H9 (cell line): ENCODE data around the gene CYP2W1. TPM values are rescaled to one million over a fixed set of nuclear protein-coding genes. Genes with fewer than 3 reads are reported as not detected.

Experiments used
- DNase-seq: peaks from one replicate; pipeline ENCODE4 v3.0.0-alpha.2; 2017
- H2AFZ ChIP-seq: one replicate; pipeline ENCODE4 v1.6.1; 2013; ENCODE audit warnings: mild to moderate bottlenecking, low read length, control low read depth, moderate library complexity
- H2AK5ac ChIP-seq: 2 replicates; pipeline ENCODE4 v1.6.1; 2013; ENCODE audit warnings: low read length, control low read depth, mixed read lengths; ENCODE audit not compliant: insufficient read length
- H2BK120ac ChIP-seq: one replicate; pipeline ENCODE4 v1.6.1; 2013; ENCODE audit warnings: low read depth, mild to moderate bottlenecking, low read length, control low read depth, inconsistent platforms; ENCODE audit not compliant: poor library complexity, severe bottlenecking
- H2BK12ac ChIP-seq: 2 replicates; pipeline ENCODE4 v1.6.1; 2013; ENCODE audit warnings: low read length, control low read depth, mixed read lengths, low read depth; ENCODE audit not compliant: insufficient read length
- H2BK15ac ChIP-seq: 2 replicates; pipeline ENCODE4 v1.6.1; 2013; ENCODE audit warnings: low read depth, low read length, control low read depth
- H2BK20ac ChIP-seq: one replicate; pipeline ENCODE4 v1.6.1; 2013; ENCODE audit warnings: low read depth, mild to moderate bottlenecking, low read length, control low read depth, inconsistent platforms; ENCODE audit not compliant: poor library complexity, severe bottlenecking
- H2BK5ac ChIP-seq: 2 replicates; pipeline ENCODE4 v1.6.1; 2013; ENCODE audit warnings: low read length, control low read depth, mixed read lengths; ENCODE audit not compliant: insufficient read length
- H3K14ac ChIP-seq: 2 replicates; pipeline ENCODE4 v1.6.1; 2013; ENCODE audit warnings: low read length, control low read depth; ENCODE audit not compliant: insufficient read depth
- H3K18ac ChIP-seq: 2 replicates; pipeline ENCODE4 v1.6.1; 2013; ENCODE audit warnings: low read depth, mild to moderate bottlenecking, mixed read lengths, low read length, control low read depth; ENCODE audit not compliant: insufficient read length
- H3K23ac ChIP-seq: 2 replicates; pipeline ENCODE4 v1.6.1; 2013; ENCODE audit warnings: low read length, control low read depth, mixed read lengths, low read depth; ENCODE audit not compliant: insufficient read length
- H3K23me2 ChIP-seq: 2 replicates; pipeline ENCODE4 v1.6.1; 2013; ENCODE audit warnings: low read depth, mild to moderate bottlenecking, mixed read lengths, low read length, control low read depth; ENCODE audit not compliant: insufficient read length, poor library complexity, severe bottlenecking
- H3K27ac ChIP-seq: 2 replicates; pipeline ENCODE4 v1.5.1; 2013; ENCODE audit warnings: low read length, control low read depth, mixed read lengths, low read depth; ENCODE audit not compliant: insufficient read length
- H3K27me3 ChIP-seq: 2 replicates; pipeline ENCODE4 v1.6.1; 2013; ENCODE audit warnings: low read length, control low read depth, inconsistent platforms; ENCODE audit not compliant: insufficient read depth
- H3K4ac ChIP-seq: 2 replicates; pipeline ENCODE4 v1.6.1; 2013; ENCODE audit warnings: low read depth, mild to moderate bottlenecking, control low read depth, inconsistent platforms, low read length, moderate library complexity
- H3K4me1 ChIP-seq: 2 replicates; pipeline ENCODE4 v1.6.1; 2013; ENCODE audit warnings: low read length, control low read depth, inconsistent platforms; ENCODE audit not compliant: insufficient read depth
- H3K4me2 ChIP-seq: 2 replicates; pipeline ENCODE4 v1.6.1; 2013; ENCODE audit warnings: low read length, control low read depth, mixed read lengths; ENCODE audit not compliant: insufficient read length, insufficient read depth
- H3K56ac ChIP-seq: 2 replicates; pipeline ENCODE4 v1.6.1; 2013; ENCODE audit warnings: low read depth, mild to moderate bottlenecking, mixed read lengths, low read length, control low read depth; ENCODE audit not compliant: insufficient read length
- H3K79me1 ChIP-seq: 2 replicates; pipeline ENCODE4 v1.6.1; 2013; ENCODE audit warnings: low read depth, mild to moderate bottlenecking, moderate library complexity, low read length, control low read depth, inconsistent platforms; ENCODE audit not compliant: insufficient read depth, poor library complexity, severe bottlenecking
- H3K79me2 ChIP-seq: 2 replicates; pipeline ENCODE4 v1.6.1; 2013; ENCODE audit warnings: low read length, control low read depth, inconsistent platforms; ENCODE audit not compliant: insufficient read depth
- H3K9ac ChIP-seq: 2 replicates; pipeline ENCODE4 v1.6.1; 2013; ENCODE audit warnings: low read length, control low read depth, mixed read lengths; ENCODE audit not compliant: insufficient read length; ENCODE audit errors: extremely low read depth
- H3K9me3 ChIP-seq: one replicate; pipeline ENCODE4 v1.6.1; 2013; ENCODE audit warnings: low read depth, low read length, inconsistent platforms; ENCODE audit not compliant: control insufficient read depth
- H3T11ph ChIP-seq: one replicate; pipeline ENCODE4 v1.6.1; 2013; ENCODE audit warnings: mild to moderate bottlenecking, low read length, control low read depth, inconsistent platforms
- H4K20me1 ChIP-seq: one replicate; pipeline ENCODE4 v1.6.1; 2013; ENCODE audit not compliant: control insufficient read depth, insufficient read length, insufficient read depth
- H4K5ac ChIP-seq: 2 replicates; pipeline ENCODE4 v1.6.1; 2013; ENCODE audit warnings: low read depth, mild to moderate bottlenecking, mixed read lengths, low read length, control low read depth; ENCODE audit not compliant: insufficient read length
- H4K8ac ChIP-seq: replicated peaks from 2 replicates; pipeline ENCODE4 v1.6.1; 2013; ENCODE audit warnings: low read length, control low read depth, mixed read lengths, low read depth; ENCODE audit not compliant: insufficient read length
- H4K91ac ChIP-seq: 2 replicates; pipeline ENCODE4 v1.6.1; 2013; ENCODE audit warnings: low read depth, mild to moderate bottlenecking, moderate library complexity, mixed read lengths, low read length, control low read depth; ENCODE audit not compliant: insufficient read length
- H3K27ac Mint-ChIP-seq, 3 experiments: 2 replicates in 2 of 3; 3 replicates in 1 of 3; pipeline ENCODE4 v1.8.0; 2020 to 2021; ENCODE audit warnings: mixed read lengths in 3 of 3, mild to moderate bottlenecking in 1 of 3, moderate library complexity in 1 of 3
- H3K27me3 Mint-ChIP-seq: 2 replicates; pipeline ENCODE4 v1.8.0; 2021; ENCODE audit warnings: low read depth, mild to moderate bottlenecking, moderate library complexity, mixed read lengths
- H3K36me3 Mint-ChIP-seq, 3 experiments: 2 replicates in 2 of 3; 3 replicates in 1 of 3; pipeline ENCODE4 v1.8.0; 2020 to 2021; ENCODE audit warnings: low read depth in 3 of 3, mixed read lengths in 3 of 3; ENCODE audit not compliant: insufficient read depth in 1 of 3
- H3K4me1 Mint-ChIP-seq, 2 experiments: 2 replicates each; pipeline ENCODE4 v1.8.0; 2020; ENCODE audit warnings: mixed read lengths in 2 of 2
- H3K4me3 Mint-ChIP-seq, 2 experiments: 2 replicates in 1 of 2; 3 replicates in 1 of 2; pipeline ENCODE4 v1.8.0; 2020 to 2021; ENCODE audit warnings: mild to moderate bottlenecking in 2 of 2, mixed read lengths in 2 of 2, moderate library complexity in 1 of 2
- H3K9me3 Mint-ChIP-seq, 2 experiments: 2 replicates in 1 of 2; 3 replicates in 1 of 2; pipeline ENCODE4 v1.8.0; 2020; ENCODE audit warnings: mild to moderate bottlenecking in 2 of 2, mixed read lengths in 2 of 2, moderate library complexity in 1 of 2
- WGBS: extraction: QIAGEN DNeasy Blood & Tissue Kit; methylation state at CpG from one replicate; pipeline ENCODE4 v1.1.7; 2013; ENCODE audit warnings: missing lambda C conversion rate, low lambda C conversion rate, mixed read lengths; ENCODE audit not compliant: insufficient read length; ENCODE audit errors: extremely low coverage; 5-methylcytosine and 5-hydroxymethylcytosine counted together
- total RNA-seq: library from RNA; stranded (reverse); gene quantifications from 2 replicates; pipeline ENCODE4 v1.2.1, GENCODE V29; 2021
- TF ChIP-seq, protein P1 (sequence below): fragments of 200-600 bp; sonication (generic); conservative IDR thresholded peaks from 3 replicates; pipeline ENCODE4 v1.8.0; 2021; ENCODE audit warnings: antibody characterized with exemption, mild to moderate bottlenecking

The CYP2W1 gene
- total RNA-seq, 1 experiment from 2014 or later = not detected

DNA sequence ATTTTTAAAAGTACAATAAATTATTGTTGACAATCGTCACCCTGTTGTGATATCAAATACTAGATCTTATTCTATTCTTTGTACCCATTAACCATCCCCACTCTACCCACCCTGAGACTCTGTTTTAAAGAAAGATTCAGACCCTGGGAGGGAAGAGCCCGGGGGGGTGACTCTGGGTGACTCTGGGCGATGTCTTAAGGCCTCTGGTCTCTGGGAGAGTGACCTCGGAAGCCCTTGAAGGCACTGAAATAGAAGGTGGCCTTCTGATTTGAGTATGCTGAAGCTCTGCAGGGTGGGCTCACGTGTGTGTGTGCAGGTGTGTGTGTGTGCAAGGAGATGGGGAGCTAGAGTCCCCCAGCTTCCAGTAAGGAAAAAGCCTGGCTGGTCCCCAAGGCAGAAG lies 38.2 kb upstream of the CYP2W1 start:
- Histone ChIP-seq H2BK15ac (no peak overlapping the region), H3K14ac (no peak overlapping the region), H3K9ac (no peak overlapping the region), H2AFZ (no peak overlapping the region), H3K18ac (no peak overlapping the region), H3K79me1 (no peaks in the 10 kb centered on the region), H2AK5ac (no peak overlapping the region), H3K4me2 (no peak overlapping the region), H3K23me2 (no peaks in the 10 kb centered on the region), H4K8ac (no peak overlapping the region), H2BK120ac (no peak overlapping the region), H3T11ph (no peak overlapping the region), H3K9me3 (no peaks in the 10 kb centered on the region), H3K23ac (no peak overlapping the region), H3K4me1 (no peaks in the 10 kb centered on the region; the same call in 1 of the 2 replicates), H3K27ac (no peak overlapping the region), H3K56ac (no peak overlapping the region), H4K91ac (peak overlapping the region; percentile 46), H3K79me2 (no peaks in the 10 kb centered on the region), H3K4ac (no peak overlapping the region; the same call in 1 of the 2 replicates), H2BK12ac (no peak overlapping the region), H2BK5ac (no peak overlapping the region), H3K27me3 (no peaks in the 10 kb centered on the region), H4K20me1 (no peaks in the 10 kb centered on the region), H4K5ac (no peak overlapping the region), H2BK20ac (no peak overlapping the region)
- no peak for DNase-seq
- Mint-ChIP-seq H3K27me3 (peaks cover 15% of the 10 kb centered on the region), H3K4me3 (no peak overlapping the region), H3K36me3 (no peaks in the 10 kb centered on the region; a peak in 2 of 7 replicates), H3K27ac (peak overlapping the region in 1 of 3 experiments; percentile 57; a peak in 1 of 7 replicates), H3K4me1 (peaks cover 7 to 13% of the 10 kb centered on the region in 2 experiments; a peak in 2 of 4 replicates), H3K9me3 (peaks cover 3 to 4% of the 10 kb centered on the region in 2 experiments; a peak in 3 of 5 replicates)
- no CpG with 5 or more reads among the region's 5 CpGs for WGBS
- TF ChIP-seq, protein P1, sequence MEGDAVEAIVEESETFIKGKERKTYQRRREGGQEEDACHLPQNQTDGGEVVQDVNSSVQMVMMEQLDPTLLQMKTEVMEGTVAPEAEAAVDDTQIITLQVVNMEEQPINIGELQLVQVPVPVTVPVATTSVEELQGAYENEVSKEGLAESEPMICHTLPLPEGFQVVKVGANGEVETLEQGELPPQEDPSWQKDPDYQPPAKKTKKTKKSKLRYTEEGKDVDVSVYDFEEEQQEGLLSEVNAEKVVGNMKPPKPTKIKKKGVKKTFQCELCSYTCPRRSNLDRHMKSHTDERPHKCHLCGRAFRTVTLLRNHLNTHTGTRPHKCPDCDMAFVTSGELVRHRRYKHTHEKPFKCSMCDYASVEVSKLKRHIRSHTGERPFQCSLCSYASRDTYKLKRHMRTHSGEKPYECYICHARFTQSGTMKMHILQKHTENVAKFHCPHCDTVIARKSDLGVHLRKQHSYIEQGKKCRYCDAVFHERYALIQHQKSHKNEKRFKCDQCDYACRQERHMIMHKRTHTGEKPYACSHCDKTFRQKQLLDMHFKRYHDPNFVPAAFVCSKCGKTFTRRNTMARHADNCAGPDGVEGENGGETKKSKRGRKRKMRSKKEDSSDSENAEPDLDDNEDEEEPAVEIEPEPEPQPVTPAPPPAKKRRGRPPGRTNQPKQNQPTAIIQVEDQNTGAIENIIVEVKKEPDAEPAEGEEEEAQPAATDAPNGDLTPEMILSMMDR = no peak
